ENCODE data around the gene SGTA.
A peak's percentile ranks its signal among the peaks of the same experiment; 100 is the strongest.

The SGTA gene

DNA sequence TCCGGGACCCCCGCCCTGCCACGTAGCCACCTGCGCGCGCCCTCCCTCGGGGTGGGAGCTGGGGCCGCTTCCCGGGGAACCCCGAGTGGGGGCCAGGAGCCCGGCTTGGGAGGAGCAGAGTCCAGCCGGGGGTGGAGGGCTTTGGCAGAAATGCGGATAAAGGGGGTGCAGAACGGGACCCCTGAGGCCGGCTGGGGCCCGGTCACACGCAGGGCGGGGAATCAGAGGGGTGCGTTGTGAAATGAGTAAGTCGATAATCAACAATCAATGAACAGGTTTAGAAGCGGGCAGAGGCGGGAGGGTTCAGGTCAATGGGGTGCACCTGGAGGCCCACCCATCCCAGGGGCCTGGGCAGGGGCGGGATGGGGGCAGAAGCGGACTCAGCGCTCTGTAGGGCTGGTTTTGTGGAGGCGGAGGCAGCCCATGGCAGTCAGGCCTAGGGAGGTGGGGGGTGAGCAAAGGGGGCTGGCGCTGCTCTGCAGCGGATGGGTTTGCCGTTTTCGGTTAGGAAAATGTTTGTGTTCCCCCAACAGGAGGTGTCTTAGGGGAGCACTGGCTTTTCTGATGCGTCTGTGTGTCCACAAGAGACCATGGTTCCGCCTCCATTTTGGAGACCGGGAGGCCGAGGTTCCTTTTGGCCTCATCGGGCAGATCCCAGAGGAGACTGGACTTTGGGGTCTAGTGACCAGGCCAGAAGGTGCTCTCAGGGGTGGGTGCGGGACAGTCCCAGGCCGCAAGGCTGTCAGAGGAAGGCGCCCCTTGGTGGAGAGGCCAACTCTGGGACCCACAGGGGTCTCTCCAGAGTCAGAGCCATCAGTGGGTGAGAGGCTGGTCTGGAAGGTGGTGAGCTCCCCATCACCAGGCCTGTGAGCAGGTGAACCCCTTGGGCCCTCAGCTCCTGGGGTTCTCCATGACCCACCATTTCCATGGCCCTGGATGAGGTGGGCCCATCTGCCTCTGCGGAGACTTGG, 61.2 kb downstream of the SGTA start:
- no peak for DNase-seq (ENCODE audit: low read depth)
- peak overlapping the region; percentile 47 for H3K4me3 ChIP-seq (ENCODE audit: control insufficient read depth, low read depth, low read length)
- TF ChIP-seq, protein P1, sequence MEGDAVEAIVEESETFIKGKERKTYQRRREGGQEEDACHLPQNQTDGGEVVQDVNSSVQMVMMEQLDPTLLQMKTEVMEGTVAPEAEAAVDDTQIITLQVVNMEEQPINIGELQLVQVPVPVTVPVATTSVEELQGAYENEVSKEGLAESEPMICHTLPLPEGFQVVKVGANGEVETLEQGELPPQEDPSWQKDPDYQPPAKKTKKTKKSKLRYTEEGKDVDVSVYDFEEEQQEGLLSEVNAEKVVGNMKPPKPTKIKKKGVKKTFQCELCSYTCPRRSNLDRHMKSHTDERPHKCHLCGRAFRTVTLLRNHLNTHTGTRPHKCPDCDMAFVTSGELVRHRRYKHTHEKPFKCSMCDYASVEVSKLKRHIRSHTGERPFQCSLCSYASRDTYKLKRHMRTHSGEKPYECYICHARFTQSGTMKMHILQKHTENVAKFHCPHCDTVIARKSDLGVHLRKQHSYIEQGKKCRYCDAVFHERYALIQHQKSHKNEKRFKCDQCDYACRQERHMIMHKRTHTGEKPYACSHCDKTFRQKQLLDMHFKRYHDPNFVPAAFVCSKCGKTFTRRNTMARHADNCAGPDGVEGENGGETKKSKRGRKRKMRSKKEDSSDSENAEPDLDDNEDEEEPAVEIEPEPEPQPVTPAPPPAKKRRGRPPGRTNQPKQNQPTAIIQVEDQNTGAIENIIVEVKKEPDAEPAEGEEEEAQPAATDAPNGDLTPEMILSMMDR (IDR thresholded peaks at IDR 0.05; ENCODE audit: control insufficient read depth, insufficient read depth, low read depth, low read length, missing control alignments), result no peak

DNA sequence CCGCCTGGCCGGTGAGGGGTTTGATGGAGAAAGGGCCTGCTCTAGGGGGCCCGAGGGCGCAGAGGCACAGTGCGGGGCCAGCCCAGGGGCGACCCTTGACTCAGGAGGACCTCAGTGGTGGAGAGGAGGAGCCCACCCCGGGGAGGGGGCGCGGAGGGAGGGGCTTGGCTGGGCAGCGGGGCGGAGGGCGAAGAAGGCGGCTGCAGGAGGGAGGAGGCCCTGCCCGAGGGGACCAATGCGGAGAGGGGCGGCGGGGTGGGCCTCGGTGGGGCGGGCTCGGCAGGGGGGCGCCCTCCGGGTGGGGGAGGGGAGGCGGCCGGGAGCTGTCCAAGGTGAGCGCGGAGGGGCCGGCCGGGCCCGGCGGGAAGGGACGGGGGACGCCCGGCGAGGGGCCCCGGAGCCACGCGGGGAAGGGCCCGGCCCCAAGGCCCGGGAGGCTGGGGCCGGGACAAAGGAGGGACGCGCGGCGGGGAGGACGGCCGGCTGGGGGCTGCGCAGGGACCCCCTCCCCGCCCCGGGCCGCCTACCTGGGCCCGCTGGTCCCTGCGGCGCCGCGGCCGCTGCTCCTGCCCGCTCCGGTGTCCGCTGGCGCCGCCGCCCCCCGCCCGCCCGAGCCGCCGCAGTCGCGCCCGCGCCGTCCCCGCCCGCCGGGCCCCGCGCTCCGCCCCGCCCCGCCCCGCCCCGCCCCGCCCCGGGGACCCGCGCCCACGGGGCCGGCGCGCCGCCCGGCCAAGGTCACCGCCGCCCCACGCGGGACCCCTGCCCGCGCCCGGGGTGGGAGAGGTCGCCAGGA, 62.1 kb downstream of the SGTA start, which contains the start of gene DIRAS1:
Gene DIRAS1 (minus strand): TSS at position 596 of the 793 bp plus-strand sequence. CDS start 3,566 bp downstream, outside the sequence.
- TF ChIP-seq, protein P1 (IDR thresholded peaks at IDR 0.05; ENCODE audit: control insufficient read depth, insufficient read depth, low read depth, low read length, missing control alignments), result no peak
- H3K4me3 ChIP-seq (ENCODE audit: control insufficient read depth, low read depth, low read length), result peak within 1 kb of the TSS; percentile 74
- no peak for DNase-seq (ENCODE audit: low read depth)

DNA sequence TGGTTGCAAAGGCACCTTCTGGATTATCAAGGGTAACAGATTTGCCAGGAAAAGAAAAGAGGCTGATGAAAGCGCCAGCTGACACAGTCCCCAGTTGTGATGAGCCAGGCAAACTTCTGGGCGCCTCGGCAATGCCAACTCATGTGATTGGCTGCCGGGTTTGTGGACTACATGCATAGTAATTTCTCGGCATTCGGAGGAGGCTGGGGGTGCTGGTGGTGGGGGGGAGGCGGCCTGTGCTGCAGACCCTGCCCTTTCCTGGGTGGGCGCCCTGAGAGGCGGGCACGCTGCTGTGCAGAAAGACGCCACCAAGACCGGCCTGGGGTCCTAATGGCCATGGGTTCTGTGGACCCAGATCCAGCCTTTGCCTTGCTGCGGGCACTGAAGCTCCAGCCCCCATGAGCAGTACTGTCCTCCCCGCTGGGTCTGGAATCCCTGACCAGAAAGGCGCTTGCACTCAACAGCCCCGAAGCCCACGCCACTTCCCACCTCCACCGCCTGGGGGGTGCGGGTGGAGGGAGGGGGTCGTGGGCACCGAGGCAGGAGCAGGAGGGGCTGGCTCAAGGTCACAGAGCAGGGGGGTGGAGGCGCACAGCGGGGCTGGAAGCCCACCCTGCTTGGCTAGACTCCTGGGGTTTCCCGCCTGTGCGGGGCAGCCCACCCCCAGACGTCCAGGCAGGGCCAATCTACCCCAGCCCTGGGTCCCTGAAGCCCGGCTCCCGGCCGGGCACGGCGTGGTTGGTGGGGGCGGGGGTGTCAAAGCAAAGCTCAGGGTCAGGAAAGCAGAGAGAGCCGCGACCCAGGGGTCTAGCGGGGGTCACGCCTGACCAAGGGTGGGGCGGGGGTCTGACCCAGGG, 62.9 kb downstream of the SGTA start:
- no peak for DNase-seq (ENCODE audit: low read depth)
- TF ChIP-seq, protein P1 (IDR thresholded peaks at IDR 0.05; ENCODE audit: control insufficient read depth, insufficient read depth, low read depth, low read length, missing control alignments), result peak; percentile 14
- H3K4me3 ChIP-seq (ENCODE audit: control insufficient read depth, low read depth, low read length), result peak overlapping the region; percentile 74

DNA sequence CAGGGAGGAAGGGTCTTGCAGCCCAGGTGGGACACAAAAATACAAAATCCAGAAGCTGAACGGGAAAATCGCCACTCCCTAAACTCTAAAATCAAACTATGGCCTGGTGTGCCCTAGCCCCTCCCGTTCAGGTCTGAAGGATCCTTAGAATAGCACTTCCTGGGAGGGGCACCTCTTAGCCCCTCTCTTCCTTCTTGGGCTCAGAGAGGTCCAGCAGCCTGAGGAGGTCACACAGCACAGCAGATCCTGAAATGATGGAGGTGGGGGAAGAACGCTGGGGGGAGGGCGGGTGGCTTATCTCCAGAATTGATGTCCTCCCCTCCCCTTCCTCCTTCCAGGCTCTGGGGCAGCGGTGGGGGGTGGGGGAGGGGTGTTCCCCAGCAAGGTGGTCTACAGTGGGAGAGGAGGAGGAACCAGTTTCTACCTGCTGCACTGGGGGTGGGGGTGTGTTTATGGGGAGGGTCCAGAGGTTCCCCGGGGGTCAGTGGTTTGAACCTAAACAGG, 63.8 kb downstream of the SGTA start:
- DNase-seq (ENCODE audit: low read depth), result no peak
- TF ChIP-seq, protein P1 (IDR thresholded peaks at IDR 0.05; ENCODE audit: control insufficient read depth, insufficient read depth, low read depth, low read length, missing control alignments), result no peak
- H3K4me3 ChIP-seq (ENCODE audit: control insufficient read depth, low read depth, low read length), result no peak overlapping the region; the same call in 1 of the 2 replicates

DNA sequence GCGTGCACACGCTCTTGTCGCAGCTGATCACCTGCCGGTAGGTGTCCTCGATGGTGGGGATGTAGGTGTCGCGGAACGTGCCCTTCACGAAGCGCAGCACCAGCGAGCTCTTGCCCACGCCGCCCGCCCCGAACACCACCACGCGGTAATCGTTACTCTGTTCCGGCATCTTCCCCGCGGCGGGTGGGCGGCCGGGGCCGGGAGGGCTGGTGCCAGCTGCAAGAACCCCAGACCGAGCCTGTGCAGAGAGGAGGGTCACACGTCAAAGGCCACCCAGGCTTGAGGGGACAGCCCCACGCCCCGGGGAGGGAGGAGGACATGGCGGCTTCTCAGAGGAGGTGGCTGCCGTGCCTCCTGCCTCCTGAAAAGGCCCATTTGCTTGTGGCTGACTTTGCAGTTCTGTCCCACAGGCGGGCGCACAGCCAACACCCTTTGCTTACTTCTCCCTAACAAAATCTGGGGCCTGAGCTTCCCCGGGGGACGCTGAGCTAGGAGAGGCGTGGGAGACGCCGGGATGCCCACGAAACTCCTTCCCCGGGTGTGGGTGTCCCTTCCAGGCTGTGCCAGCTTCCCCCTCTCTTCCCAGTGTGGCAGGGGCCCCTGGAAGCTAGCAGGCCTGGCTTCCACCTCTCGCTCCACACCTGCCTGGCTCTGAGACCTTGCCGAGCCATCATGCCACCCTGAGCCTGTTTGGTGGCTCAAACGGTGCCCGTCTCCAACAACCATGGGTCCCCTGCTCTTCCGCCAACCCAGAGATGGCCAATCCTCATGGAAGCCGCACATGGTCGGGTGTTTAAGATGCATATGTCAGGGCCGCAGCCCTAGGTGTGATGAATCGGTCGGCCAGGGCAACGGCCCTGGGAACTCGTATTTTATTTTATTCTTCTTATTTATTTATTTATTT, 65.2 kb downstream of the SGTA start:
- TF ChIP-seq, protein P1 (IDR thresholded peaks at IDR 0.05; ENCODE audit: control insufficient read depth, insufficient read depth, low read depth, low read length, missing control alignments), result no peak
- no peak overlapping the region for H3K4me3 ChIP-seq (ENCODE audit: control insufficient read depth, low read depth, low read length)
- DNase-seq (ENCODE audit: low read depth), result no peak

All from AG09309 (cell line).